Calu3 (cell line): ENCODE measurements around the gene SPTBN4. TPM values are rescaled to one million over a fixed set of nuclear protein-coding genes. Genes with fewer than 3 reads are reported as not detected.

ENCODE experiments used
- BruUV-seq: library from RNA; stranded (reverse); fragments of 400-500 nt; replicated peaks from 2 replicates; lab custom pipeline; 2021; lab: Mats Ljungman, UMichigan
- CTCF ChIA-PET: fragments of 300-600 bp; sonication (Branson Sonifier 250); formaldehyde crosslinking; loops from one replicate; lab custom pipeline; 2022; ENCODE audit warnings: antibody characterized with exemption; lab: Charles Lee
- DNase-seq: peaks from one replicate; pipeline ENCODE4 v3.0.0; 2022
- H3K27ac Mint-ChIP-seq: one replicate; pipeline ENCODE4 v1.8.0; 2022; ENCODE audit warnings: mixed read lengths; ENCODE audit not compliant: unreplicated experiment
- H3K27me3 Mint-ChIP-seq: one replicate; pipeline ENCODE4 v1.8.0; 2022; ENCODE audit warnings: mixed read lengths; ENCODE audit not compliant: unreplicated experiment
- H3K36me3 Mint-ChIP-seq: one replicate; pipeline ENCODE4 v1.8.0; 2022; ENCODE audit warnings: mild to moderate bottlenecking, moderate library complexity, mixed read lengths; ENCODE audit not compliant: insufficient read depth, unreplicated experiment
- H3K4me1 Mint-ChIP-seq: one replicate; pipeline ENCODE4 v1.8.0; 2022; ENCODE audit warnings: mild to moderate bottlenecking, low read depth, mixed read lengths; ENCODE audit not compliant: unreplicated experiment
- H3K4me3 Mint-ChIP-seq: one replicate; pipeline ENCODE4 v1.8.0; 2022; ENCODE audit warnings: mild to moderate bottlenecking, low read depth, moderate library complexity, mixed read lengths; ENCODE audit not compliant: unreplicated experiment
- H3K9me3 Mint-ChIP-seq: one replicate; pipeline ENCODE4 v1.8.0; 2022; ENCODE audit warnings: low read depth, mixed read lengths; ENCODE audit not compliant: unreplicated experiment
- intact Hi-C: fragments of 100-400 bp; cut with micrococcal nuclease; formaldehyde crosslinking; loops from one replicate; pipeline ENCODE4 v1.10.0; 2022; ENCODE audit not compliant: unreplicated experiment
- total RNA-seq: library from RNA; stranded (reverse); gene quantifications from 2 replicates; pipeline ENCODE4 v1.2.3, GENCODE V29; 2022
- TF ChIP-seq, protein P1 (sequence below): fragments of 200-600 bp; IDR thresholded peaks from one replicate; pipeline ENCODE4 v1.8.0; 2022; ENCODE audit warnings: antibody characterized with exemption; ENCODE audit not compliant: unreplicated experiment

The SPTBN4 gene
- total RNA-seq, 1 experiment from 2014 or later, result 0.80 TPM

DNA sequence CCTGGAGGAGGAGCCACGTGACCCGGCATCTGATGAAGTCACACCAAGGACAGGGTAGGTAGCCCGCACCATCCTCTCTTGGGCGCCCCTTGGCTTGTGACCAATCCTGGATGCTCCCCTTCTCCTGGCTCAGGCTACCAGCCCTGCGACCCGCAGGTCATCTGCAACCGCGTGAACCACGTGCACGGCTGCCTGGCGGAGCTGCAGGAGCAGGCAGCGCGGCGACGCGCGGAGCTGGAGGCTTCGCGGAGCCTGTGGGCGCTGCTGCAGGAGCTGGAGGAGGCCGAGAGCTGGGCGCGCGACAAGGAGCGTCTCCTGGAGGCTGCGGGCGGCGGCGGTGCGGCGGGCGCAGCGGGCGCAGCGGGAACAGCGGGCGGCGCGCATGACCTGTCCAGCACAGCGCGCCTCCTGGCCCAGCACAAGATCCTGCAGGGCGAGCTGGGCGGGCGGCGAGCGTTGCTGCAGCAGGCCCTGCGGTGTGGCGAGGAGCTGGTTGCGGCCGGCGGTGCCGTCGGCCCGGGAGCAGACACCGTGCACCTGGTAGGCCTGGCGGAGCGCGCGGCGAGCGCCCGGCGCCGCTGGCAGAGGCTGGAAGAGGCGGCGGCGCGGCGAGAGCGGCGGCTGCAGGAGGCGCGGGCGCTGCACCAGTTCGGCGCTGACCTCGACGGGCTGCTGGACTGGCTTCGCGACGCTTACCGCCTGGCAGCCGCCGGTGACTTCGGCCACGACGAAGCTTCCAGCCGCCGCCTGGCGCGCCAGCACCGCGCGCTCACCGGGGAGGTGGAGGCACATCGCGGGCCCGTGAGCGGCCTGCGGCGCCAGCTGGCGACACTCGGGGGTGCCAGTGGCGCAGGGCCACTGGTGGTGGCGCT lies 45.9 kb downstream of the SPTBN4 start:
- Mint-ChIP-seq H3K36me3 (no peaks in the 10 kb centered on the region), H3K9me3 (no peaks in the 10 kb centered on the region), H3K27ac (no peak overlapping the region), H3K4me1 (no peaks in the 10 kb centered on the region), H3K4me3 (no peak overlapping the region), H3K27me3 (peaks cover 67% of the 10 kb centered on the region)
- TF ChIP-seq, protein P1, sequence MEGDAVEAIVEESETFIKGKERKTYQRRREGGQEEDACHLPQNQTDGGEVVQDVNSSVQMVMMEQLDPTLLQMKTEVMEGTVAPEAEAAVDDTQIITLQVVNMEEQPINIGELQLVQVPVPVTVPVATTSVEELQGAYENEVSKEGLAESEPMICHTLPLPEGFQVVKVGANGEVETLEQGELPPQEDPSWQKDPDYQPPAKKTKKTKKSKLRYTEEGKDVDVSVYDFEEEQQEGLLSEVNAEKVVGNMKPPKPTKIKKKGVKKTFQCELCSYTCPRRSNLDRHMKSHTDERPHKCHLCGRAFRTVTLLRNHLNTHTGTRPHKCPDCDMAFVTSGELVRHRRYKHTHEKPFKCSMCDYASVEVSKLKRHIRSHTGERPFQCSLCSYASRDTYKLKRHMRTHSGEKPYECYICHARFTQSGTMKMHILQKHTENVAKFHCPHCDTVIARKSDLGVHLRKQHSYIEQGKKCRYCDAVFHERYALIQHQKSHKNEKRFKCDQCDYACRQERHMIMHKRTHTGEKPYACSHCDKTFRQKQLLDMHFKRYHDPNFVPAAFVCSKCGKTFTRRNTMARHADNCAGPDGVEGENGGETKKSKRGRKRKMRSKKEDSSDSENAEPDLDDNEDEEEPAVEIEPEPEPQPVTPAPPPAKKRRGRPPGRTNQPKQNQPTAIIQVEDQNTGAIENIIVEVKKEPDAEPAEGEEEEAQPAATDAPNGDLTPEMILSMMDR, result no peak
- intact Hi-C loops, result no loop called here
- DNase-seq, result no peak
- no TSS peak for BruUV-seq
- CTCF ChIA-PET, result interaction anchor here (0.6 kb wide), 1 partner anchor 27 kb away, joined by 3 read pairs; no protein-coding TSS in a partner anchor

- CTCF ChIA-PET, result no interaction called here
- DNase-seq, result no peak
- Mint-ChIP-seq H3K4me1 (no peaks in the 10 kb centered on the region), H3K36me3 (no peaks in the 10 kb centered on the region), H3K9me3 (no peaks in the 10 kb centered on the region), H3K27me3 (peaks cover 65% of the 10 kb centered on the region), H3K27ac (no peak overlapping the region), H3K4me3 (no peak overlapping the region)
- no TSS peak for BruUV-seq
- TF ChIP-seq, protein P1, result no peak
- intact Hi-C loops, result no loop called here
These were observed 46.5 kb downstream of the SPTBN4 start for GRCh38 chr19:40513345-40513678.

DNA sequence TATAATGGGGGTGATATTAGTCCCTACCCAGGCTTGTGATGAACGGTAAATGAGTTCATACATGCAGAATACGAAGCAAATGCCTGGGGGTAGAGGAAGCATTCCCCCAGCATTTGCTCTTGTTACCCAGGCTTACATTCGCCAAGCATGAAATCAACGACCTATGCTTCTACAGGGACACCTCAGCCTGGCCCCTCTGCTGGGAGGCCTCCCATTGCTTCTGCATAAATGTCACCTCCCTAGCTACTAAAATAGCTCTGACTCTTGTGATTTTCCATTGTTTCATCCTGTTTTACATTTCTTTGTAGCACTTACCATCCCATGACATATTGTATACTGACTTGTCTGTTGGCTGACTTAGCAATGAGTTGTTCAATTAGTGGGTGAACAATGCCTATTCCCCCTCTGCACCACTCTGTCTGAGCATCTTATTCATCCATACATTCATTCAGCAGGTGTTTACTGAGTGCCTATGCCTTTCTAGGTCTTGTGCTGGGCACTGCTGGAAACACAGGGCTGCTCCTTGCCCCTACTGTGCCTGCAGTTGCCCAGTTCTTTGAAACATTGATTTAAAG lies 47.0 kb downstream of the SPTBN4 start:
- no peak overlapping the region for H3K27ac Mint-ChIP-seq
- peaks cover 66% of the 10 kb centered on the region for H3K27me3 Mint-ChIP-seq
- no peaks in the 10 kb centered on the region for H3K9me3 Mint-ChIP-seq
- no peak for DNase-seq
- H3K4me3 Mint-ChIP-seq, result no peak overlapping the region
- BruUV-seq, result no TSS peak
- intact Hi-C loops, result no loop called here
- TF ChIP-seq, protein P1, result no peak
- no peaks in the 10 kb centered on the region for H3K4me1 Mint-ChIP-seq
- no peaks in the 10 kb centered on the region for H3K36me3 Mint-ChIP-seq
- CTCF ChIA-PET, result no interaction called here

GRCh38 chr19:40517248-40517647 lies 50.4 kb downstream of the SPTBN4 start:
- TF ChIP-seq, protein P1, result no peak

More at GRCh38 chr19:40517248-40517647, 50.4 kb downstream of the SPTBN4 start:
- Mint-ChIP-seq H3K27ac (no peak overlapping the region), H3K36me3 (no peaks in the 10 kb centered on the region), H3K4me1 (peaks cover 12% of the 10 kb centered on the region), H3K27me3 (peaks cover 72% of the 10 kb centered on the region), H3K4me3 (no peak overlapping the region), H3K9me3 (no peaks in the 10 kb centered on the region)
- BruUV-seq, result no TSS peak
- DNase-seq, result no peak
- CTCF ChIA-PET, result interaction anchor here (1.6 kb wide), 1 partner anchor 212 kb away, joined by 8 read pairs; no protein-coding TSS in a partner anchor
- intact Hi-C loops, result no loop called here
